ENCODE data around the gene APH1B. TPM values are rescaled to one million over a fixed set of nuclear protein-coding genes. Genes with fewer than 3 reads are reported as not detected.

APH1B gene
- total RNA-seq, 1 experiment from 2014 or later, result 20.9 TPM

DNA sequence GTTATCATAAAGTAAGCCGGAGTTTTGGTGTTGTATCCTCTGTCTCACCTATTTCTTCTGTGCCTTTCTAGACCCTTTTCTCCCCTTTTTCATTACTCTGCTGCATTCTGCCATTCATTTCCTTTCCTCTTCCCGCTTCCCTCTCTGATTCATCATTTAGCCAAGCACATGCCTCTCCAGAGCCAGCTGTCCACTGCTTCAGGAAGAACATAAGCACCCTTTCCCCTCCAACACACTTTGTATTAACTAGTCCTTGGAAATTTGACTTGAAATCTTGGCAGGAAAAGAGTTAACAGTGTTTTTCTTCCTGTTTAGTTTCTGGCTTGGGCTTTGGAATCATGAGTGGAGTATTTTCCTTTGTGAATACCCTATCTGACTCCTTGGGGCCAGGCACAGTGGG is 9.7 kb downstream of the APH1B start:
- Histone ChIP-seq H3T11ph (ENCODE audit: low read length) (no peak overlapping the region), H3K4ac (ENCODE audit: low read depth, low read length) (no peak overlapping the region), H3K23me2 (ENCODE audit: insufficient read length, low read depth, low read length, poor library complexity, severe bottlenecking) (no peaks in the 10 kb centered on the region), H3K27ac (ENCODE audit: insufficient read length, low read depth, low read length) (no peak overlapping the region), H3K27me3 (ENCODE audit: insufficient read depth, low read length) (no peaks in the 10 kb centered on the region), H3K9me3 (ENCODE audit: control insufficient read depth, low read depth, low read length) (no peaks in the 10 kb centered on the region), H3K18ac (ENCODE audit: insufficient read length, low read depth, low read length) (no peak overlapping the region), H3K4me2 (ENCODE audit: insufficient read depth, insufficient read length, low read length) (no peak overlapping the region), H3K79me2 (ENCODE audit: insufficient read depth, low read length) (no peaks in the 10 kb centered on the region), H2BK5ac (ENCODE audit: insufficient read length, low read length) (no peak overlapping the region), H2BK15ac (ENCODE audit: low read depth, low read length) (no peak overlapping the region), H4K20me1 (ENCODE audit: control insufficient read depth, insufficient read depth, insufficient read length) (no peaks in the 10 kb centered on the region), H2BK20ac (ENCODE audit: low read depth, low read length, poor library complexity, severe bottlenecking) (no peak overlapping the region), H3K9ac (ENCODE audit: extremely low read depth, insufficient read length, low read length) (no peak overlapping the region), H3K23ac (ENCODE audit: insufficient read length, low read depth, low read length) (no peak overlapping the region), H2BK120ac (ENCODE audit: low read depth, low read length, poor library complexity, severe bottlenecking) (no peak overlapping the region), H4K5ac (ENCODE audit: insufficient read length, low read depth, low read length) (no peak overlapping the region), H3K4me1 (ENCODE audit: insufficient read depth, low read length) (no peaks in the 10 kb centered on the region), H4K8ac (replicated peaks; ENCODE audit: insufficient read length, low read depth, low read length) (no peak overlapping the region), H4K91ac (ENCODE audit: insufficient read length, low read depth, low read length) (no peak overlapping the region), H3K56ac (ENCODE audit: insufficient read length, low read depth, low read length) (no peak overlapping the region), H3K79me1 (ENCODE audit: insufficient read depth, low read depth, low read length, poor library complexity, severe bottlenecking) (no peaks in the 10 kb centered on the region), H2AK5ac (ENCODE audit: insufficient read length, low read length) (no peak overlapping the region), H2AFZ (ENCODE audit: low read length) (no peak overlapping the region), H2BK12ac (ENCODE audit: insufficient read length, low read depth, low read length) (no peak overlapping the region), H3K14ac (ENCODE audit: insufficient read depth, low read length) (no peak overlapping the region)
- TF ChIP-seq, protein P1, sequence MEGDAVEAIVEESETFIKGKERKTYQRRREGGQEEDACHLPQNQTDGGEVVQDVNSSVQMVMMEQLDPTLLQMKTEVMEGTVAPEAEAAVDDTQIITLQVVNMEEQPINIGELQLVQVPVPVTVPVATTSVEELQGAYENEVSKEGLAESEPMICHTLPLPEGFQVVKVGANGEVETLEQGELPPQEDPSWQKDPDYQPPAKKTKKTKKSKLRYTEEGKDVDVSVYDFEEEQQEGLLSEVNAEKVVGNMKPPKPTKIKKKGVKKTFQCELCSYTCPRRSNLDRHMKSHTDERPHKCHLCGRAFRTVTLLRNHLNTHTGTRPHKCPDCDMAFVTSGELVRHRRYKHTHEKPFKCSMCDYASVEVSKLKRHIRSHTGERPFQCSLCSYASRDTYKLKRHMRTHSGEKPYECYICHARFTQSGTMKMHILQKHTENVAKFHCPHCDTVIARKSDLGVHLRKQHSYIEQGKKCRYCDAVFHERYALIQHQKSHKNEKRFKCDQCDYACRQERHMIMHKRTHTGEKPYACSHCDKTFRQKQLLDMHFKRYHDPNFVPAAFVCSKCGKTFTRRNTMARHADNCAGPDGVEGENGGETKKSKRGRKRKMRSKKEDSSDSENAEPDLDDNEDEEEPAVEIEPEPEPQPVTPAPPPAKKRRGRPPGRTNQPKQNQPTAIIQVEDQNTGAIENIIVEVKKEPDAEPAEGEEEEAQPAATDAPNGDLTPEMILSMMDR (conservative IDR thresholded peaks at IDR 0.05), result no peak
- Mint-ChIP-seq H3K4me1 (0 out of 4 replicates have a peak, but pooled peaks cover 0 to 3% of the 10 kb centered on the region in 2 experiments), H3K9me3 (no peaks in the 10 kb centered on the region), H3K36me3 (ENCODE audit: insufficient read depth in 1 of 3, low read depth in 3 of 3) (peaks cover 0 to 6% (median 5%) of the 10 kb centered on the region in 3 experiments; a peak in 4 of 7 replicates), H3K4me3 (no peak overlapping the region), H3K27me3 (ENCODE audit: low read depth) (no peaks in the 10 kb centered on the region), H3K27ac (no peak overlapping the region; a peak in 1 of 7 replicates)
- no peak for DNase-seq
- WGBS (ENCODE audit: extremely low coverage, insufficient read length, low lambda C conversion rate), result no CpG with 5 or more reads among the region's 2 CpGs
